Muscle of back (tissue), 11 donors: Measurements from ENCODE around the gene ZCCHC24. TPM values are rescaled to one million over a fixed set of nuclear protein-coding genes. Genes with fewer than 3 reads are reported as not detected.

Experiments used
- DNase-seq, 3 donors: peaks; one replicate each; pipeline versions ENCODE4 v3.0.0 to v3.0.0-alpha.2; 2013
- polyA plus RNA-seq, 10 donors: library from polyadenylated mRNA; unstranded; fragments of 120-200 nt; gene quantifications; one replicate each; pipeline ENCODE4 v1.2.1, GENCODE V29; 2013; ENCODE audit not compliant: insufficient read length in 10 of 10

Gene ZCCHC24
- polyA plus RNA-seq, 10 donors: 52.3 to 71.5 (median 59.3) TPM

DNA sequence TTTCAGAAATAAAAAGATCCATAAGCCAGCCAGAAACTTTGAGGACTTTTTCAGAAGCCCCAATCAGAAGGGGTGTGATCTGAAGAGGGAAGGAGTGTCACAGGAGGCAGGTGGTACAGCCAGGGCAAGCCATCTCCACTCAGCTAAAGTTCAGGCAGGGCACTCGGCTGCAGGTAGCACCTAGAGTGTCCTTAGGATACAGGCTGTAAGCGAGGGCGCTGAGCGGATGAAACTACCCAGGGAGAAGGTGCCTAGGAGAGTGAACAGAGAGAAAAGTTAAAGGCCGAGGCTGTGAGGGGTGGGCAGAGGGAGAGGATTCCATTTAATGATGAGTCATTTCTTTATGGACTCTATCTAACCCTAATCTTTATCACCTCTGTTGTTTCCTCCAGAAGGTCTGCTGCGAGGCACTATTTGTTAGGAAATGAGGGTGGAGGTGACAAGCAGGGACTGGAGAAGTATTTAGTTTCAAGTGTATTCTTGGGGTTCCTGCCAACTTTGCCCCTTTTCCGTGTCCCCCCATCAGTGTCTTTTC, 29.8 kb upstream of the ZCCHC24 start:
- no peak for DNase-seq

DNA sequence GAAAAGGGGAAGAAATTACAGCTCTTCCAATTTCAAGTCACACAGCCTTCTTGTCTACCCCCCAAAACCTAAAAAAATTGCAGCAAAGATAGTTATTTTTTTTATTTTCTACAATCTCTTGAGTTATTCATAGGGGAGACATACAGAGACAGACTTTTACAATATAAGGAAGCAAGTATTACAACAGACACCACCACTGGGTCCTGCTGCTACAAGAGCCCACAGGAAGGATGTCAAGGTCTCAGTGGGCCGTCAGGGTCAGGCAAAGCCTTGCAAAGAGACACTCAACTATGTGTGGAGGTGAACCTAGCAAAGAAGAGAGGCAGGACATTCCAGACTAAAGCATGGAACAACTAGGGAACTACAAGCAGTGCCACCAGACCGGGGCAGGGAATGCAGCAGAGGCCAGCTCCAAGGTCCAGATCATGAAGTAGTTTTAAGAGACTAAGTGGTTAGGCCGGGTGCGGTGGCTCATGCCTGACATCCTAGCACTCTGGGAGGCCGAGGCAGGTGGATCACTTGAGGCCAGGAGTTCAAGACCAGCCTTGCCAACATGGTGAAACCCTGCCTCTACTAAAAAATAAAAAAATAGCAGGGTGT, 28.2 kb upstream of the ZCCHC24 start:
- no peak for DNase-seq

DNA sequence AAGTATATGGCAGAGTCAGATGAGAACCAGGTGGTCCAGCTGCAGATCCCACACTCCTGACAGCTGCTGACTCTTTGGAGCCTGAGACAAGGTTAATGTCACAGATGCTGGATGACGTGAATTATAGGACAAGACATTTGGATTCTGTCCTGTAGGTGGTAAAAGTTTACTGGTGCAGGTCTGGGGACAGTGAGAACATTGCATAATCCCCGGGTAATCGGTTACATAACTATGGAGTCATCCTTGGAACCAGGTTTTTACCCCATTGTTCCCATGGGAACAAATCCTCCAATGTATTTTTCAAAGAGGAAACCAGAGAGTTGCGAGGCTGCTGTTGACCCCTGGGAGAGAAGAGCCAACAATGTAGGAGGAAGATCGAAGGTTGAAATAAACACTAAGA, 27.5 kb upstream of the ZCCHC24 start:
- DNase-seq: no peak

DNA sequence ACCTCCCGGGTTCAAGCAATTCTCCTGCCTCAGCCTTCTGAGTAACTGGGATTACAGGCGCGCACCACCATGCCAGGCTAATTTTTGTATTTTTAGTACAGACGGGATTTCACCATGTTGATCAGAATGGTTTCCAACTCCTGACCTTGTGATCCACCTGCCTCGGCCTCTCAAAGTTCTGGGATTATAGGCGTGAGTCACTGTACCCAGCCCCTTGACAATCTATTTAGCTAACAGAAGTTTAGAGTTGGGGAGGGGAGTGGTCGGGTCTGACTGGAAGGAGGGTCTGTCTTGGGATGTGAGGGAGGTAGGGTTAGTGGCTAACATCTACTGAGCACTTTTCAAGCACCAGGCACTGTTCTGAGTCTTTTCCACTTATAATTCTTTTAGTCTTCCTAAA, 27.0 kb upstream of the ZCCHC24 start:
- no peak for DNase-seq

DNA sequence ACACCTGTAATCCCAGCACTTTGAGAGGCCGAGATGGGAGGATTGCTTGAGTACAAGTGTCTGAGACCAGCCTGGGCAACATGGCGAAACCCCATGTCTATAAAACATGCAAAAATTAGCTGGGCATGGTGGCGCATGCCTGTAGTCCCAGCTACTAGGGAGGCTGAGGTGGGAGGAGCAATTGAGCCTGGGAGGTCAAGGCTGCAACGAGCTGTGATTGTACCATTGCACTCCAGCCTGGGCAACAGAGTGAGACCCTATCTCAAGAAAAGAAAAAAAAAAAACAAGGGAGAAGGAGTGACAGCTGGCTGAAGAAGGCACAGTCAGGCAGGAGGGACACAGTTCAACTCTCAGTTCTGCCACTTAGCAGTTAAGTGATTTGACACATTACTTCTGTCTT, 26.4 kb upstream of the ZCCHC24 start:
- no peak for DNase-seq

DNA sequence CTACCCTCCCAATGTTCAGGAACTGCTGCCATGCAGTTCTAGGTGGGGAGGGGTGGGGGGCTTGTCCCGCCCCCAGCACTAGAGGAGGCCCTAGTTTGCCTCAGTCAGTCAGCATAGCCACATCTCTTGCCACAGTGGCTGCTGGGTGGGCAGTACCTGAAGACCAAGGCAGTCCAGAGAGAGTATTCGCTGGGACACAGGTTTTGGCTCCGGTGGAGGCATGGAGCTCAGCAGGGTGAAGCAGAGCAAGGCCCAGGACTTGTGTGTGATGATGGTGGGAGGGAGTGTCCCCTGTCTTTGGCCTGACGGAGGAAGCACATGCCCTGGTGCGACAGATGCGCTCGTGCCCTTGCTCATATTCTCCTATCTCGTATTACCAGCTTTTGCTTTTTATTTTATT, 24.7 kb upstream of the ZCCHC24 start:
- DNase-seq: no peak

DNA sequence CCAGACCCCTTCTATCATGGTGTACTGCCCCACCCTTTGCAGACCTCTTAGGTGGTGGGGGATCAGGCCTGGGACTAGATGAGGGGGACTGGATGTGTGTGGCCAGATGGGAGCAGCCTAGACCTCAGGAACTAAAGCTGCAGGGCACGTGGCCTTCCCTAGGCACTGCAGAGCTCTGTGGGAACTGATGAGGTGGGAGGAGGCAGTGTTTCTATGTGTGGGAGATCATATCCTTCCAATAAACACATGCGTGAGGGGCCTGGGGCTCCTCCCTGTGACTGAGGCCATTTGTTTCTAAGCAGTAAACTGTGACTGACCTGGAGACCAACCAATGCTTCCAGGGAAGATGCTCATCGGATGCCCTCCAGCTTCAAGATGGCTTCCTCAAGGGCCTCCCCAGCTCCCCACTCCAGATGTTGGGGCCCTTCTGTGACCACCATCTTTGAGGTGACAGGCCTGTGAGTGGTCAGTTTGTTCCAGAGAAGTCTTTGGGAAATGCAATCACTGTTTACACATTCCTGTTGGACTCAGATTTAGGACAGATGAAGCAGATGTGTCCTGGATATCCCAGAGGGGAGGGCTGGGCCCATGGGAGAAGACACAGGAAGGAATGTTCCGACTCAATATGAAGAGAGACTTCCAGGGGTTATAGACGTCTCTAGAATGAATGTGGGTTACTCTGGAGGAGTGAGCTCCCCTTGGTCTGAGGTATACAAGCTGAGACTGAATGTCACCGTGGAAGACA, 23.6 kb upstream of the ZCCHC24 start:
- no peak for DNase-seq

DNA sequence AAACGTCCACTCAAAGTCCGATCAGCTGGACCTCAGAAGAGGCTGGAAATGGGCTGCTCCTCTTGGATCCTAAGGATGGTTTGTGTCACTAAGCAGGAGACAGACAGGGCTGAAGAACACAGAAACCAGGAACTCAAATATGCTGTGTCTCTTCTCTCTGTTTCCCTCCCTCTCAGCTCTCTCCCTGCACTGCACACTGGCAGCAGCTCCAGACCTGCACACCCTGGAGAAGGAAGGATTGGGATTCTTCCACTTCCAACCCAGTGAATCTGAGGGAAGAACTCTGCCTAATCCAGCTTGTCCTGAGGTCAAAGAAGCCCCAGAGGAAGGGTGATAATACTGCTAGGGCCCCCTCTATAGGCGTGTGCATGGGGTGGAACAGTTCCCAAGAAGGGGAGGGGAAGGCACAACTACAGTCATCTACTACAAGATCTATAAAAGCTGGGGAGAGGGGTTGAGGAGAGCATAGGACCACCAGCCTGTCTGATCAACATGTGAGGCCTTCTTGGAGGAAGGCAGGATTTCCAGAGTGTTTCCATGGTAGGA, 22.7 kb upstream of the ZCCHC24 start:
- no peak for DNase-seq

DNA sequence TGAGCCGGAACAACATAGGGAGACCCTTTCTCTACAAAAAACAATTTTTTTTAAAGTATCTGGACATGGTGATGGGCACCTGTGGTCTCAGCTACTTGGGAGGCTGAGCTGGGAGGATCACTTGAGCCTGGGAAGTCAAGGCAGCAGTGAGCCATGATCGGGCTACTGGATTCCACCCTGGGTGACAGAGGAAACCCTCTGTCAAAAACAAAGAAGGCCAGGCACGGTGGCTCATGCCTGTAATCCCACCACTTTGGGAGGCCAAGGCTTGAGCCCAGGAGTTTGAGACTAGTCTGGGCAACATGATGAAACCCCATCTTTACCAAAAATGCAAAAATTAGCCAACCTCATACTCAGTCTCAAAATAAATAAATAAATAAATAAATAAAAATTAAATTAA, 19.9 kb upstream of the ZCCHC24 start:
- DNase-seq: no peak

DNA sequence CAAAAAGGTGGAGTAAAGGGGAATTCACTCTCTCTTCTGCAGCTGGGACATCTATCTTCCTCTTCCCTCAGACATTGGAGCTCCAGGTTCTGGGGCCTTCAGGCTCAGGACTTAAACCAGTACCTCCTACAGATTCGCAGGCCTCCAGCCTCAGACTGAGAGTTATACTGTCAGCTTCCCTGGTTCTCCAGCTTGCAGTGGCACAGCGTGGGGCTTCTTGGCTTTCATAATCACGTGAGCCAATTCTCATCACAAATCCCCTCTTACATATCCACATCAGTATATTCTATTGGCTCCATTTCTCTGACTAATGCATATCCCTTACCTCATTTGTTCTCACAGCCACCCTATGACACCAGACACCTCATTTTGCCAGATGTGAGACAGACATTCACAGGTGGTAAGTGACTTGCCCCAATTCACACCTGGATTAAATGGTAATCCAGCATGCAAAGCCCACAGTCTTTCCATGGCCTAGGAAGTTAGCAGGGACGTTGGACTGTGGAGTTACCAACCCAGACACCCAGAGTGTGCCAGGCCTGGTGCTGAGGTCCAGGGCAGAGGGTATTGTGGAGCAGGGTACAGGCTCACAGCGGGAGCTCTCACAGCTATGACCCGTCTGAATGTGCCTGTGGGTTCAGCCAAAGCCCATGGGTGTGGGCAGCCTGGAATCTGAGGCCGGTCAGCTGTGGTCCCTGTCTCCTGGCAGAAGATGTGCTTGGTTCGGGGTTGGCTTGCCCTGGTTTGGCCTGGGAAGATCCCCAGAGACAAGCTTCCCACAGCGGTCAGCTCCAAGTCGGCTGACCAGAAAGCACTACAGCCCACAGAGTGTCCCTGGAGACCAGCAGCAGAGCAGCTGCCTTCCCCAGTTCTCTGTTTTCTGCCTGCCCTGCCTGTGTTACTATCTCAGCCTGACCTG, 18.4 kb upstream of the ZCCHC24 start:
- DNase-seq: peak in 1 of 3 donors; percentile 61

DNA sequence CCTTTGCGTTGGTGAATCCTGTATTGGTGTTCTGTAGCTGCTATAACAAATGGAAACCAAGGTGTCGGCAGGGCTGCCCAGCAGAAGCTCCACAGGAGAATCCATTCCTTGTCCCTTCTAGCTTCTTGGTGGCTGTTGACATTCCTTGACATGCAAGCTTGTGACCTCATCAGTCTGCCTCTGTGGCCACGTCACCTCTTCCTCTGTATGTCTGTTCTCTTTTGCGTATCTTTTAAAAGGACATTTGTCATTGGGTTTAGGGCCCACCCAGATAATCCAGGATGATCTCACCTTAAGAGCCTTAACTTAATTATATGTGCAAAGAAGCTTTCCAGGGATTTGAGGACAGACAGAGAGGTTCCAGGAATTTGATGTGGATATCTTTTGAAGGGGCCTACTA, 15.3 kb upstream of the ZCCHC24 start:
- no peak for DNase-seq

DNA sequence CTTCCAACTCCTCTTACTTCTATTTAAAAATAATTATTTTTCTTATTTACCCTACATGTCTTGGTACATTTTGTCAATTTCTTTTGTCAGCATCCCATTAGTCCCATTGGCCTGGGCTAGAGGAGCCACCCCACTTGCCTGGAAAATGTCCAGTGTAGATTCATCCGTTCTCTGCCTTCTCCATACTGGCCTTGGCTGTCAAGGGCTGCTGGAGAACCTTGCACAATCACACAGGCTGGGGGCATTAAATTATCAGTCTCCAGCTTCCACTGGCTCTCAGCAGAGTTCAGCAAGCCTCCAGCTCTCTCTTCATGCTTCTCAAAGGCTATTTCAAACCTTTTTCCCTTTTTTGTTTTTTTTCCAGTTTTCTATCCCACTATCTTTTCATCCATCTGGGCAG, 13.8 kb upstream of the ZCCHC24 start:
- no peak for DNase-seq

DNA sequence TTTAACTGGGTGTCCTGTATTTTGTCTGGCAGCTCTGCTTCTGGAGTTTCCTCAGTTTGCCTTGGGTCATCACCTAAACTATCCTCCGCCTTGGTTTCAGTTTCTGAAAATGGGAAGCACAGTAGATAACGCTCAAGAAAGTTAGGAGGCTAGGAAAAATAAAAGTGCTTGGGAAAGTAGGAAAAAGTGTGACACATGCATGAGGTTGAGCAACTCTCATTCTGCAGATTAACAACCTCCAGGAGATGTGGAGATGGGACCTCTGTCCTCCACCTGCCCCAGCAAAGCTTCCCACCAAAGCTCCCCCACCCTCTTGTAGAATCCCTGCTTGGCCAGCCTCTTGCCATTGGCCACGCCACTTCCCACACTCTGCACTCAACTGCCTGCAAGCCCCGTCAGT, 13.1 kb upstream of the ZCCHC24 start:
- DNase-seq: no peak

DNA sequence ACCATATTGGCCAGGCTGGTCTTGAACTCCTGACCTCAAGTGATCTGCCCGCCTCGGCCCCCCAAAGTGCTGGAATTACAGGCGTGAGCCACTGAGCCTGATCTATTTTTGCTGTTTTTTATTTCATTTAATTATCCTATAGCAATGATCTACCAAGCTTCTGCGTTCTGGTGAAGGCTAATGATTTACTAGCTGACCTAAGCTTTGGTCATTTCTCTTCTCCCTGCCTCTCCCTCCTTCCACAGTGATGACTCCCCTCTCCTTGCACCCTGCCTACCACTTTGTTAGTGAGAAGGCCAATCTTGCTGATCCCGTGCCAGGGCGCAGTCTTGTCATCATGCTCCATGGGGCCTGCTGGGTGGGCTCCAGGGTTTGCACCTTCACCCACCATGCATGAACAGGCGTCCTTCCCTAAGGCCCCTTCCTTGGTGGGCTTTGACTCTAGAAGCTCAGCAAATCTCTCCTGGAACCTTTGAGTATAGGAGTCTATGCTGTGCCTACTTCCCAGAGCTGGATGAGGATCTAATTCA, 11.9 kb upstream of the ZCCHC24 start:
- DNase-seq: no peak

DNA sequence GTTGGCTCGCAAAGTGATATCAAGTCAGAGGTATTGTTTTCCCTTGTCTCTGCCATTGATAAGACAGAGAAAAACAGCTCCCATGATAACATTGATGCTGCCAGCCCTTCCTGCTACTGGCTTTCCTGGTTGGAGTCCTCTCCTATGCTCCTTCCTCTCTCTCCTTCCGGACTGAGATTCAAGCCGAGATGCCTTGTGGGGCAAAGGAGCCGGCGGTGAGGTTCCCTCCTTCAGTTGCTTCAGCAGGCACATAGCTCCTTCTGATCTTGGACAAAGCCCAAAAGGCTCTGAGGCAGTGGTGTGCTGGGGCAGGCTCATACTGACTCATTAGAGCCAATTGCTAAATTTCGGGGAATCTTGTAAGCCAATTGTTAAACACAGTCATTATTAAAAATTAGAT, 8.8 kb upstream of the ZCCHC24 start:
- peak in 1 of 3 donors; percentile 5 for DNase-seq

DNA sequence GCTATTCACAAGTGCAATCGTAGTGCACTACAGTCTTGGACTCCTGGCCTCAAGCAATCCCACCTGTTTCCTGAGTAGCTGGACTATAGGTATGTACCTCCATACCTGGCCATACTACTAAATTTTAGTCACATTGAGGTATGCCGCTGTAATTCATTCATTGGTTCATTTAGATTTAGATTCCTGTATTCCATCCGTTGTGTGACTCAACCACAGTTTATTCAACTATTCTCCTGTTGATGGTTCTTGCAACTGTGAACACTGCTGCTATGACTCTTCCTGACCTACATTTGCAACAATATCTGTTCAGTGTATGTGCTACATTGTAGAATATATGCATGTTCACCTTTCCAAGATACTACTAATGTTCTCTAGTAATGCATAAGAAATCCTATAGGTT, 8.0 kb upstream of the ZCCHC24 start:
- no peak for DNase-seq

DNA sequence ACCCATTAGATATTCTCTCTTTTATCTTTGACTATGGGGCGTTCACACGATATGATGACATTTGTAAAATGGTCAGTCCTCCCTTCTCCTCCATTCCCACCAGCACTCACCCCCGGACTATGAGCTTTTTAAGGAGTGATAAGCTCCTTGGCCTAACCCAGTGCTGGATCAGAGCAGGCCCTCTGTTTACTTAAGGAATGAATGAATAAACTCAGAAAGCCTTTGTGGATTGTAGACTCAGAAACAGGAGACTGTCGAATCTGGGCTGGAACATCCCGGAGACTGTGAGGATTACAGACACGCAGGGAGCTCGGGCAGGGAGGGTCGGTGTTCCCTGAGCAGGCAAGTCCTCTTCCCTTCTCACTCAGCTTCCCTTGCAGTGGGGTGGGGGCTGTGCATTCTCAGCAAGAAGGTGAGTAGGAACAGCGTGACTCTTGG, 6.8 kb upstream of the ZCCHC24 start:
- no peak for DNase-seq

DNA sequence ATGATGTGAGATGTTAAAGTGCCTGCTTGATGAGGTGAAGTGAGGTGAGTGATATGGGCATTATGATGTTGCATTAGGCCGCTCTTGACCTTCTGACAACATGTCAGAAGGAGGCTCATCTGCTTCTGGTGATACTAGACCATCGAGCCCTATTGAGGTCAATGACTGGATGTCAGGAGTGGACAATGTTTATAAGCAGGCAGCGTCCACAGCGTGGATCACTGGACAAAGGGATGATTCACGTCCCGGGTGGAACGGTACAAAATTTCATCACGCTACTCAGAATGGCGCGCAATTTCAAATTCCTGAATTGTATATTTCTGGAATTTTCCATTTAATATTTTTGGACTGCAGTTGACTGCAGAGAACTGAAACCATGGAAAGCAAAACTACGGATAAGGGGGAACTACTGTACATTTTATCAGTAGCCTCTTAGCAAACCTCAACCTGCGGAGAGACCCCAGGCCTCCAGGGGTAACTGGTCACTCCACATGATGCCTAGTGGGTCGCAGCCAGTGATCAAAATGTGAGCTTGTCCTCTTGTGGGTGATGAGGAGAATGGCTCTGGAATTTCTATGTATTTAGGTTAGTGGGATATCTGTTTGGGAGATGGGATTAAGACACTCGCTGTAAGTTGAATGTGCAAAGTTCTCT, 5.7 kb upstream of the ZCCHC24 start:
- DNase-seq: no peak

DNA sequence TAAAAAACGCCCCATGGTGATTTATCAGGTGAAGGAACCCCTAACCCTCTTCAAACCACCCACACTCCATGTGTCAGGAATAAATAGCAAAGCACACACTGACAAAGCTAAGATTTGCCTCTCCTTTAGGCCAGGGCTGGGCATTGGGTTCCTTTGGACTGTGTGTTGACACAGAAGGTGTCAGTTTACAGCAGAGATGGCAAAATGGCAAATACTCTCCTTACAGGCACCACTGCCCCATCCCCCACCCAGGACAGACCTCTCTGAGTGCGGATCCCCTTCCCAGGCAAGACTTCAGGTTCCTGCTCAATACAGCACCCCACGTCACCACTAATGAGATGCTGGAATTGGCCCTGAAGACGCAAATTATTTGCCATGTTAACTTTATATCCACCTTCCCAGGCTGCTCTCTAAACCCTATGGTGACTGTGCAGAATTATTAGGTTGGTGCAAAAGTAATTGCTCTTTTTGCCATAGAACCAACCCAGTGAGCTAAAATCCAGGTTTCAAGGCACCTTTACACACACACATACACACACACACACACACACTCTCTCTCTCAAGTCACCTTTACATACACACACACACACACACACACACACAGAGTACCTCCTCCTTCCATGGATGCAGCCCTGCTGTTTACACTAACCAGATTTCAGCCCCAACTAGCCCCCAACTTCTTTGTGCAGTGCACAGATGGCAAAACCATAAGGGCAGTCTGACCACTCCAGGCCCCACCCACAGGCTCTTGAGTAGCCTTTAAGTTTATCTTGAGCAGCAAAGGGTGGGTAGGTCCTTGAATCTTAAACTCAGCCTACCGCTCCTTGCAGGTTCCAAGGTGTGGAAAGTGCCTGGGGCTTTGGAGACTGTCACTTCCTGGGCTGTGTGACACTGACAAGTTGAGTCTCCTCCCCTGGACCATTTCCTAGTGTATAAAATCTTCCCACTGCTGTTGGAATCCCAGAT, 4.0 kb upstream of the ZCCHC24 start:
- DNase-seq: no peak

DNA sequence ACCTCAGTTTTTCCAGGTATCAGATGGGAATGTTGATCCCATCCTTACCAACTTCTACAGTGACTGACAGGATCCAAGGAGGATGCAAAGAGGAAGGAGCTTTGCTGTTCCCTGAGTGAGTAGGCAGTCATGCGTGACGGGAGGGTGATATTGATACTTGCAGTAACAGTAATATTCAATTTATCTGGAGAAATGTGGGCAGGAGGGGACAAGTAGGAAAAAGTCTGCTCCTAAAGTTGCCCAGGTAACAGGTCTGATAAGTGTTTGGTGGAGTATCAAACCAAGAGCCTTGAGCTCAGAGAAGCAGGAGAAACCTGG, 3.3 kb upstream of the ZCCHC24 start:
- no peak for DNase-seq
